Stimulated activated naive CD4-positive, alpha-beta T cell (primary cell): ENCODE results near the gene PRKAB1.

ENCODE experiments used
- DNase-seq, 6 experiments: peaks; one replicate each; lab custom pipeline; 2025; lab: John Stamatoyannopoulos, UW

PRKAB1 gene

GRCh38 chr12:119661882-119662281 is 6.1 kb upstream of the PRKAB1 start:
- DNase-seq, result no peak

GRCh38 chr12:119664642-119665041 is 3.3 kb upstream of the PRKAB1 start:
- no peak for DNase-seq

GRCh38 chr12:119665164-119665929 is 2.6 kb upstream of the PRKAB1 start:
- DNase-seq, result no peak

DNA sequence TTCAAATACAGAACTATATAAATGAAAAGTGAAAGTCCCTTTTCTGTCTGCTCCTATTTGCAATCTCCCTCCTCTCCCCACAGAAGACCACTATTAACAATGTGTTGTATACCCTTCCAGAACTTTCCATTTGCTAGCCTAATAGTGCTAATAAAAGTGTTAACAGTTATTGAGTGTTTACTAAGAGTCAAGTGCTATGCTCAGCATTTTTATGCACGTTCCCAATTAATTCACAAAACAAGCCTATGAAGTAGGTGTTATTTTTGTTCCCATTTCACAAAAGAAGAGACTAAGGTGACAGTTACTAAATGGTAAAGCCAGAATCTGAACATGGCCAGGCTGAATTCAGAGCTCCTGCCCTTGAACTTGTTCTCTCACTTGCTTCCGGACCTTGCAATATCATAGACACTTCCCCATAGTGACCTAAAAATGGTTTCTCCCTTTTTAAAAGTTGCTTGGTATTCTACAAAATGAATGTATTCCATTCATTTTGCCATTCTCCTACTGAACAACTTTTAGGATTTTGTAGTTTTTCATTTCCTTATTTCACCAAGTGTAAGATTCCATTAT is 1.6 kb upstream of the PRKAB1 start:
- DNase-seq, result no peak

DNA sequence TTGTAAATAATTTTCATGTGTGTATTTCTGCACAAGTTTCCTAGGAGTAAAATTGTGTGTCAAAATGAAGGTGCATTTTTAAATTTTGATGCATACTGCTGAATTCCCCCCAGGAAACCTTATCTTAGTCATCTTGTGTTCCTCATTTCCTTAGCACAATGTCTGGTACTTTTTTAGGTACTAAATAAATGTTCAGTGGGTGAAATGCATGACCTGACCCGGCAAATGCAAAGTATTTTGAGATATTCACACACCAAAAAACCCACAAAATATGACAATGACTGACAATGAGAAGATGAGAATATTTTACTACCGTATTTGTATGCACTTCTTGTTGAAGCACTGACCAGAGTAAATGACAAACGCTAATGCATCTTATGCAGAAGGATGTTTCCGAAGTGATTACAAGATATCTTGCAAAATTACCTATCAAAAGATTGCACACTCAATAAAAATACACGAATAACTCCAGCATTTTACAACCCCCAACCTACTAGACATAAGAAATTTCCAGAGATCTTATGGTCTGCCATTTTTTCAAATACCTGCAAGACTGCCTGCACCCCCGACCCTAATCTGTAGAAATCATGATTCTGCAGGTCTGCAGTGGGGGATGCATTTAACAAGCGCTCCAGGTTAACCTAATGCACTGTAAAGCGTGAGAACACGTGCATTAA is 895 bp upstream of the PRKAB1 start:
- DNase-seq, result peak in 1 of 6 experiments; percentile 8

DNA sequence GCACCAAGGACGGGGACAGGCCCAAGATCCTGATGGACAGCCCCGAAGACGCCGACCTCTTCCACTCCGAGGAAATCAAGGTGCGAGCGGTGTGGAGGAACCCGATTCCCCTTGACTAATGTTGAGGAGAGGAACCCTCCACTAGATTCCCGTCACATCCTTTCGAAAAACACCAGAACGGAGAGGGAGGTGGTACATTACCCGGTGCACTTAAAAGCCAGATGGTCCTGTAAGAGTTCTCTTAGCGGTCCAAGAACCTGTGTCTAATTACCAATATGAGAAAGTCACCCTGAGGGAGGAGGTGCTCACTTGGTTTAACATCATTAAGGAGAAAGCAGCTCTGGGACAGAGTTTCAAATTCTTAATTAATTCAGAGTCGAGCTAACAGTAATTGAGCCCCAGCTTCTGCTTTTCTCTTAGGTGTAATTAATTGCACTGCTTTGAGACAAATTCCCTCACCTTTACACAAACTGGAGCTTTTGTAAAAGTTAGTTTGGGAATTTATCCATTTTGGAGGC is 450 bp downstream of the PRKAB1 start:
- DNase-seq, result peak in 3 of 6 experiments; percentile 31 to 46 (median 43)

GRCh38 chr12:119669744-119670472 is 2.0 kb downstream of the PRKAB1 start:
- no peak for DNase-seq

- no peak for DNase-seq
Measured at GRCh38 chr12:119671070-119671469, 3.1 kb downstream of the PRKAB1 start.

DNA sequence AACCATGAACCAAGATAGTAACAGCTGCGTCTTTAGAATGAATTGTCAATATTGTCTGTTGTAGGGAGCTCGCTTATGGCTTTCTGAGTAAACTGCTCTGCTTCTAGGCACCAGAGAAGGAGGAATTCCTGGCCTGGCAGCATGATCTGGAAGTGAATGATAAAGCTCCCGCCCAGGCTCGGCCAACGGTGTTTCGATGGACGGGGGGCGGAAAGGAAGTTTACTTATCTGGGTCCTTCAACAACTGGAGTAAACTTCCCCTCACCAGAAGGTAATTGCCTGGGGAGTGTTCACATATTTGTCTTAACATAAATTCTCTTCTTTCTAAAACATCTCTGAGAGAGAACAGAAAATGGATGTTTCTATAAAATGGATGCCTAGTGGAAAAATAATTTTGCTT is 4.3 kb downstream of the PRKAB1 start:
- DNase-seq, result no peak

DNA sequence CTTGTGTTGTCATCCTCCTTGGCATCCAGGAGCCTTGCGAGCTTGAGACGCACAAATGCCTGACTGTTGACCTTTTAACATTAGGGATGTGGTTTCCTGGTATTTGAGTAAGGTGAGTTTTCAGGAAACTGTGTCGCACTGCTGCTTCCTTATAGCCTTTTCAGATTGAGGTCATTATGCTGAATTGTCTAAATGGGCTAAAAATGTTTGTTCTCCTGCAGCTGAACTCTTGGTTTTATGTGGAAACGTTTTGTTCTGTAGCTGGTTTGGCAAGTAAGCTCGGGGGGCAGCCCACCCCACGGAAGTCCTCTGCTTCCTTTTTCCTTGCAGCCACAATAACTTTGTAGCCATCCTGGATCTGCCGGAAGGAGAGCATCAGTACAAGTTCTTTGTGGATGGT is 5.7 kb downstream of the PRKAB1 start:
- no peak for DNase-seq

DNA sequence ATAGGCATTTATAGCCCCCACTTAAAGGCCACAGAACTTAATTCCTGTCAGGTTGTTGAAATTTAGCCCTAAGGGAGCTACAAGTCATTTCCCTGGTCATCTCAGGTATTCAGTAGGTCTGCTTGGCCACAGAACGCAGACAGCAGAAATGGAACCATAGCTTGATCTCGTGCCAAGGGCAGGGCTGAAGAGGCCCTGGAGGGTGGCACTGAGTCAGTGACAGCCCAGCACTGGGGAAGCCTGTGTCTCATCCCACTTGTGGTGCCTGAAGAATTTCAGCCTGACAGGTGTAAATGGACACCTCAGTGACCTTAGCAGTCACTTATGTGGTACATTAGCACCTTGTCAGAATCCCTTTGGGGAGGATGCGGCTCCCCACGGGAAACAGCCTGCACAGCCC is 6.6 kb downstream of the PRKAB1 start:
- DNase-seq, result no peak

GRCh38 chr12:119676022-119676421 is 8.1 kb downstream of the PRKAB1 start:
- DNase-seq, result no peak

GRCh38 chr12:119676573-119676972 is 8.6 kb downstream of the PRKAB1 start:
- DNase-seq, result no peak

DNA sequence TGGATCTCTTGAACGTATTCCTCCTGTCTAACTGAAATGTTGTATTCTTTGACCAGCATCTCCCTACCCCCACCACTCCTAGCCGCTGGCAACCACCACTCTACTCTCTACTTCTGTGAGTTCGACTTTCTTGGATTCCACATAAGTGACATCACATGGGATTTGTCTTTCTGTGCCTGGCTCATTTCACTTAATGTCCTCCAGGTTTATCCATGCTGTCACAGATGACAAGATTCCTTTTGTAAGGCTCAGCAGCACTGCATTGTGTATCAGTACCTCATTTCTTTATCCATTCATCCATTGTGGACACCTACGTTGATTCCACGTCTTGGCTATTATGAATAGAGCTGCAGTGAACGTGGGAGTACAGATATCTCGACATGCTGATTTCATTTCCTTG is 10.5 kb downstream of the PRKAB1 start:
- DNase-seq, result no peak

DNA sequence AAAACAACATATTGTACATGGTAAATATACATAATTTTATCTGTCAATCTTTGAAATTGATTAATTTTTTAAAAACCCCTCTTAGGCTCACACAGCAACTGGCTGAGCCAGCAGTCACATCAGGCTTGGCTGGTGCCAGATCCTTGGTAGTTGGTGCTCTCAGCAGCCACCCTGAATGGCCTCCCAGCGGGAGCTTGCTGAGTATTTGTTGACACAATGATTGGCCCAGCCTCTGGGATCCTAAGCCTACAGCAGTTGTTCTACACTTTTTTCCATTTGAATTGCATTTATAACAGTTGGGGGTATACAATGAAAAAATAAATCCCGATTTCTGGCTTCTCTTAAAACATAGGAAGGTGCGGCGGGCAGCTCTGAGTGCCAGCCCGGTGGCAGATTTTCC is 11.1 kb downstream of the PRKAB1 start:
- no peak for DNase-seq

DNA sequence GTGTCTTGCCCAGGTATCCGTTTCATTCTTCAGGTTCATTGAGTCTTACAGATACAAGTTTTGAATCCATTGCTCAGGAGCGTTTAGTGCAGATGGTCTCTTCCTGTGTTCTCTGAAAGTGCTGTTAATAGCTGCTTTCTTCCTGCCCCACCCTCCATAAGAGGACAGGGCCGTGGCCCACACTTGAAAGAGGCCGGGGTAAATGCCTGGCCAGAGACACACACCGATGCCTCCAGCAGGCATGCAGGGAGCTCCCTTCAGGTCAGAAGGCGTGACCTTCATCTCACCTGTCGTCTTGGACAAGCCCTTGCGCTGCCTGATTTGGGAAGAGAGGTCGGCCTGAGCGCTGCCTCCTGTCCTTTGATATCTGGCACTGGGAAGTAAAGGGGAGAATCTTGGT is 11.6 kb downstream of the PRKAB1 start:
- DNase-seq, result no peak

DNA sequence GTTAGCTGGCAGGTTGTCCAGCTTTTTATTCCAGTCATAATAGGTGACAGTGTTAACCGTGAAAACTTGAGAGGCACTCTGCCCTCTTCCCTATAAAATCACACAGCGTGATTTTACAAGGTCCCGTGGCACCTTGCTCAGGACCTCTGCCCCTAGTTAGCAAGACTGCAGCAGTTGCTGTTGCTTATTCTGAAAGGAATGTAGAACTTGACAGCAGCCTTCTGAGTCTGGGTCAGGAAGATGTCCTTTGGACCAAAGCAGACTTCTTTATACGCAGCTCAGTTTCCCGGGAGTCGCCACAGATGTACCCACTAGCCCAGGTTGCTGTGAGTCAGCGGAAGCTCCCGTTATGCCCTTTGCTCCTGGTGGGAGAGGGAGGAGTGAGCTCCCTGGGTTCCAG is 13.2 kb downstream of the PRKAB1 start:
- DNase-seq, result no peak

- DNase-seq, result no peak
Measured at GRCh38 chr12:119681728-119682638, 14.1 kb downstream of the PRKAB1 start.

DNA sequence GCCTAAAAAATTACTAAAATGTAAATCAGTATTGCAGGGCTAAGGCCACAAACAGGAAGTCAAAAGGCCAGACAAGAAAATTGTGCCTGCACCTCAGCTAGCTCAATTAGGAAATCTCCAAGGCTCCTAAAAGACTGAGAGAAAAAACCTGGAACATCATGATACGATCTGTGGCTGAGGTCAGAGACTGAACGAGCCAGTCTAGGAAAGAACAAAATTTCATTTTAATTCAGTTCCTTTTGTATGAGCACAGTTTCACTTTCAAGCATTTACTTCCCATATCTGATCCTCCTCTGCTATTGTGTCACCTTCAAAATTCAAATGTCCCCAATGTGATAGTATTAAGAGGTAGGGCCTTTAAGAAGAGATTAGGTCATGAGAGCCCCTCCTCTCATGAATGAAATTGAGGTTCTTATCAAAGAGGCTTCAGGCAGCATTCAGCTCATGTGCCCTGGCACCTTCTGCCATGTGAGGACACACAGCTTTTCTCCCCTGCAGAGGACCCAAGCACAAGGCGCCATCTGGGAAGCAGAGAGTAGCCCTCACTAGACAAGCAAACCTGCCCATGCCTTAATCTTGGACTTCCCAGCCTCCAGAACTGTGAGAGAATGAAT is 14.8 kb downstream of the PRKAB1 start:
- no peak for DNase-seq

DNA sequence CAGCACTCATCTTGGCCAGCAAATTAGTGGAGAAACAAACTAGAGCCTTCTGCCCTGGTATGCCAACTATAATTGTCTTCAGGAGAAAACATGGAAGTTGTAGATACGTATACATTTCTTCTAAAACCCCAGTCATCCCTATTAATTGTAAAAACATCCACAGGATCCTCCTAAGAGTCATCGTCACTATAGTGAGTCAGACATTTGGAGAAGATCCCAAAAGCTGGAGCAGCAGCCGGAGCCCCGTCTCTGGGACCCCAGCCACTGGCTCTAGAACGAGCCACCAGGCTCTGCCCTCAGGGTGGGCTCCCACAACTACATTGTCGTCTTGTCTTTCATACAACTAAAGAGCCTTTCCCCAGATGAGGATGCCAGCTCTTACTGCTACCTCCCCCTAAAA is 15.5 kb downstream of the PRKAB1 start:
- no peak for DNase-seq

GRCh38 chr12:119683816-119684215 is 15.9 kb downstream of the PRKAB1 start:
- no peak for DNase-seq
